Body of pancreas (tissue), 4 donors: ENCODE measurements around the gene NPIPB2. TPM values are rescaled to one million over a fixed set of nuclear protein-coding genes. Genes with fewer than 3 reads are reported as not detected.
"Not testable (repeated sequence)": the region's sequence is repeated elsewhere in the genome, so short reads cannot be mapped to it uniquely, and the experiment has no call there.

Experiments used
- ATAC-seq: fragments of 150-250 bp; one replicate; pipeline ENCODE4 v1.9.1; 2016
- DNase-seq, 4 donors: peaks; one replicate each; pipeline ENCODE4 v3.0.0-alpha.2; 2019
- H3K27ac ChIP-seq, 4 donors: fragments of 200-600 bp; sonication (generic); 1 replicate in 3 of 4; 2 replicates in 1 of 4; pipeline versions ENCODE4 v1.5.1 to v1.6.1; 2016 to 2019; ENCODE audit warnings: mild to moderate bottlenecking in 1 of 4, mixed read lengths in 1 of 4, moderate library complexity in 1 of 4
- H3K27me3 ChIP-seq, 2 donors: fragments of 200-600 bp; sonication (generic); one replicate each; pipeline ENCODE4 v1.6.0; 2016; ENCODE audit warnings: mild to moderate bottlenecking in 1 of 2
- H3K36me3 ChIP-seq, 2 donors: fragments of 200-600 bp; sonication (generic); replicated peaks in 1 of 2; 2 replicates each; pipeline ENCODE4 v1.5.1; 2016; ENCODE audit warnings: low read depth in 2 of 2; ENCODE audit not compliant: insufficient read depth in 1 of 2
- H3K4me1 ChIP-seq: fragments of 200-600 bp; sonication (generic); one replicate; pipeline ENCODE4 v1.6.0; 2016
- H3K4me3 ChIP-seq, 2 donors: fragments of 200-600 bp; sonication (generic); 1 replicate in 1 of 2; 2 replicates in 1 of 2; pipeline ENCODE4 v1.5.1; 2016 to 2019
- H3K9me3 ChIP-seq, 3 donors: fragments of 200-600 bp; sonication (generic); 1 replicate in 2 of 3; 2 replicates in 1 of 3; pipeline ENCODE4 v1.5.1; 2016
- CTCF ChIP-seq, 7 experiments: fragments of 450-650 bp in 4 of 7; fragments of 200-600 bp in 3 of 7; sonication (generic) in 3 of 7; IDR thresholded peaks; one replicate each; pipeline ENCODE4 v1.5.1; 2016 to 2019; ENCODE audit warnings: antibody characterized with exemption in 7 of 7
- POLR2A ChIP-seq, 3 donors: fragments of 450-650 bp; IDR thresholded peaks; one replicate each; pipeline ENCODE4 v1.6.1; 2016; ENCODE audit warnings: antibody characterized with exemption in 3 of 3, mild to moderate bottlenecking in 2 of 3
- WGBS, 2 donors: methylation state at CpG; one replicate each; pipeline ENCODE4 v1.1.5; 2017; 5-methylcytosine and 5-hydroxymethylcytosine counted together
- intact Hi-C: fragments of 100-400 bp; cut with DNase I; formaldehyde crosslinking; loops from one replicate; pipeline ENCODE4 v1.15.1; 2023
- total RNA-seq, 2 donors: library from RNA; depleted of rRNA; stranded (reverse); fragments of >200 nt; gene quantifications; one replicate each; pipeline ENCODE4 v1.1.0, GENCODE V29; 2016

NPIPB2 gene
- total RNA-seq, 2 donors from 2014 or later = 1.8 to 2.3 TPM

- TF ChIP-seq CTCF (IDR thresholded peaks at IDR 0.05) (no peak), POLR2A (IDR thresholded peaks at IDR 0.05) (no peak)
- DNase-seq (no peak), ATAC-seq (no peak)
- Histone ChIP-seq H3K4me1 (no peaks in the 10 kb centered on the region), H3K27ac (no peak overlapping the region), H3K4me3 (no peak overlapping the region), H3K27me3 (no peaks in the 10 kb centered on the region), H3K36me3 (no peaks in the 10 kb centered on the region), H3K9me3 (no peaks in the 10 kb centered on the region)
- intact Hi-C loops = no loop called here
- WGBS, 2 donors = 78 to 80% methylated on average over 10 of the region's 10 CpGs
Measured at GRCh38 chr16:11957591-11958395, 15.9 kb upstream of the NPIPB2 start.

DNA sequence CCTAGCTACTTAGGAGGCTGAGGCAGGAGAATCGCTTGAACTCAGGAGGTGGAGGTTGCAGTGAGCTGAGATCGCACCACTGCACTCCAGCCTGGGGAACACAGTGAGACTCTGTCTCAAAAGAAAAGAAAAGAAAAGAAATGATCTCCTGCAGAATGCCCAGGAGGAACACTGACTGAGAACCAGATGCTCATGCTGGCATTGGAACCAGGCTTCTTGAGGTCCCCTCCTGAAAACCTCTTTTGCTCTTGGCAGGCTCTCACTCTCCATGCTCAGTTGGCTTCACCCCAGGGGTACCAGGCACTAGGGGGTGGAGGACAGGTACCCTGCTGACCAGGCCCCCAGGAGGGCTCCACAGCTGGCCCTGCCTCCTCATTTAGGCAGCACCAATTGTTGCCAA is 14.7 kb upstream of the NPIPB2 start:
- no peak for ATAC-seq
- intact Hi-C loops = no loop called here
- no peaks in the 10 kb centered on the region for H3K36me3 ChIP-seq
- TF ChIP-seq POLR2A (IDR thresholded peaks at IDR 0.05) (no peak), CTCF (IDR thresholded peaks at IDR 0.05) (no peak)
- WGBS, 2 donors = 84 to 88% methylated on average over 2 of the region's 2 CpGs
- H3K9me3 ChIP-seq = no peaks in the 10 kb centered on the region
- no peaks in the 10 kb centered on the region for H3K4me1 ChIP-seq
- no peak overlapping the region for H3K27ac ChIP-seq
- no peak for DNase-seq
- H3K27me3 ChIP-seq = no peaks in the 10 kb centered on the region
- no peak overlapping the region for H3K4me3 ChIP-seq

DNA sequence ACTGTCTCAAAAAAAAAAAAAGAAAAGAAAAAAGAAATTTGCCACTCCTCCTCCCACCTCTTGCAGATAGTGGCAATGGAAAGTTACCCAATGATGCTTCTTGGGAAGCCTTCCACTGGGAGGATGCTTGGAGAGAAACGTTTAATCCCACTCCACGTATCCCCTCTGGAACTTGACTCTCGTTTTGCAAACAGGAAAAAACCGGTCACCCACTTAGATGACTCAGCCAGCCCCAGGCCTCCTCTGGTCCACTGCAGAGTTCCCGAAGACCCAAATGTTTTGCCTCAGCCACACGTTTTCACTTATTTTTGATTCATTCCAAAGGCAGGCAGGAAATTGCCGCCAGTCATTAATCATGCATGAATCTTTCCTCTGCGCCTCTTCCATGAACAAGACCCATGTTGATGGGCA is 13.9 kb upstream of the NPIPB2 start:
- TF ChIP-seq POLR2A (IDR thresholded peaks at IDR 0.05) (no peak), CTCF (IDR thresholded peaks at IDR 0.05) (no peak)
- intact Hi-C loops = no loop called here
- ATAC-seq = no peak
- H3K4me3 ChIP-seq = no peak overlapping the region
- H3K27me3 ChIP-seq = no peaks in the 10 kb centered on the region
- no peaks in the 10 kb centered on the region for H3K4me1 ChIP-seq
- DNase-seq = no peak
- H3K36me3 ChIP-seq = no peaks in the 10 kb centered on the region
- 52 to 55% methylated on average over 8 of the region's 8 CpGs for WGBS, 2 donors
- H3K27ac ChIP-seq = no peak overlapping the region
- no peaks in the 10 kb centered on the region for H3K9me3 ChIP-seq

GRCh38 chr16:11953576-11953975 is 11.7 kb upstream of the NPIPB2 start:
- ATAC-seq = not testable (repeated sequence)

DNA sequence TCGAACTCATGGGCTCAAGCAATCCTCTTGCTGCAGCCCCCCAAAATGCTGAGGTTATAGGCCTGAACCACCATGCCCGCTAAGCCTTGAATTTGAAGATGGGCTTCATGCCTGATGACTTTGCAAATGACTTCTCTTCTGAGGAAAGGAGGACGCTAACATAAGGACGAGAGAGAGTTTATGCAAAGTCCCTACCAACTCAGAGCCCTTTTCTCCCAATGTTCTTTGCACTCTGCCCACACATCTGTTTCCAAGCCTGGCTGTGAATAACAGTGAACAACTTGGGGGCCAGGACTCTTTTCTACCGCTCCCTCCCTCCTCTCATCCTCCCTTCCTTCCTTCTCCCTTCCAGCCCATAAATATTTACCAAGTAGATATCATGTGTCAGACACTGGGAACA is 8.5 kb upstream of the NPIPB2 start:
- no peak overlapping the region for H3K27ac ChIP-seq
- H3K4me3 ChIP-seq = no peak overlapping the region
- no peaks in the 10 kb centered on the region for H3K9me3 ChIP-seq
- WGBS, 2 donors = 73 to 80% methylated on average over 5 of the region's 5 CpGs
- TF ChIP-seq POLR2A (IDR thresholded peaks at IDR 0.05) = no peak
- TF ChIP-seq CTCF (IDR thresholded peaks at IDR 0.05) = no peak
- ATAC-seq (no peak), DNase-seq (no peak)
- H3K4me1 ChIP-seq = no peaks in the 10 kb centered on the region
- H3K27me3 ChIP-seq = no peaks in the 10 kb centered on the region
- H3K36me3 ChIP-seq = no peaks in the 10 kb centered on the region
- intact Hi-C loops = no loop called here

More at GRCh38 chr16:11953576-11953975, 11.7 kb upstream of the NPIPB2 start:
- intact Hi-C loops, H3K27ac ChIP-seq, H3K4me3 ChIP-seq, H3K4me1 ChIP-seq, DNase-seq, H3K27me3 ChIP-seq, H3K36me3 ChIP-seq, H3K9me3 ChIP-seq: not testable (repeated sequence)
- 74 to 76% methylated on average over 8 of the region's 8 CpGs for WGBS, 2 donors
